OCI-LY3 (cell line): ENCODE data around the gene ZFP36L1.

Source experiments
- H2AFZ ChIP-seq: fragments of 200-600, 300-600 bp; shearing (Covaris generic); 2 replicates; pipeline ENCODE4 v1.6.0; 2014; ENCODE audit warnings: antibody characterized with exemption, low read depth, low read length
- H3K27ac ChIP-seq: fragments of 200-600, 300-600 bp; sonication (generic); 2 replicates; pipeline ENCODE4 v1.5.1; 2014; ENCODE audit warnings: mild to moderate bottlenecking, low read length, moderate library complexity, mixed read lengths
- H3K27me3 ChIP-seq: fragments of 200-600, 300-600 bp; sonication (generic); 2 replicates; pipeline ENCODE4 v1.6.1; 2014; ENCODE audit warnings: low read depth, low read length, mixed read lengths
- H3K36me3 ChIP-seq: fragments of 200-600, 300-600 bp; sonication (generic); replicated peaks from 2 replicates; pipeline ENCODE3; 2014; ENCODE audit warnings: low read depth, low read length, mixed read lengths
- H3K4me1 ChIP-seq: fragments of 300-600, 200-600 bp; sonication (generic); 2 replicates; pipeline ENCODE4 v1.6.1; 2014; ENCODE audit warnings: low read length, mixed read lengths
- H3K4me2 ChIP-seq: fragments of 200-600, 300-600 bp; sonication (generic); 2 replicates; pipeline ENCODE4 v1.6.1; 2014; ENCODE audit warnings: low read length, mixed read lengths
- H3K4me3 ChIP-seq: fragments of 300-600, 200-600 bp; sonication (generic); 2 replicates; pipeline ENCODE4 v1.5.1; 2014; ENCODE audit warnings: antibody characterized with exemption, mild to moderate bottlenecking, low read length, moderate library complexity
- H3K79me2 ChIP-seq: fragments of 300-600, 200-600 bp; shearing (Covaris generic); 2 replicates; pipeline ENCODE4 v1.6.1; 2014; ENCODE audit warnings: mild to moderate bottlenecking, low read length, mixed read lengths
- H3K9ac ChIP-seq: fragments of 300-600, 200-600 bp; shearing (Covaris generic); 2 replicates; pipeline ENCODE4 v1.6.0; 2014; ENCODE audit warnings: mild to moderate bottlenecking, low read length, moderate library complexity
- H3K9me3 ChIP-seq: fragments of 200-600, 300-600 bp; shearing (Covaris generic); 2 replicates; pipeline ENCODE4 v1.6.1; 2014; ENCODE audit warnings: low read length, mixed read lengths; ENCODE audit not compliant: insufficient read depth
- H4K20me1 ChIP-seq: fragments of 200-600, 300-600 bp; sonication (generic); 2 replicates; pipeline ENCODE4 v1.6.1; 2016; ENCODE audit warnings: low read length, mixed read lengths; ENCODE audit not compliant: insufficient read depth
- CTCF ChIP-seq: fragments of 200-600, 300-600 bp; sonication (generic); IDR thresholded peaks from 2 replicates; pipeline ENCODE4 v1.5.1; 2014; ENCODE audit warnings: antibody characterized with exemption, low read length, low read depth
- EZH2phosphoT487 ChIP-seq: fragments of 200-600 bp; shearing (Covaris generic); IDR thresholded peaks from 2 replicates; pipeline ENCODE4 v1.6.1; 2018; ENCODE audit warnings: antibody characterized with exemption, mixed run types, low read depth

Gene ZFP36L1

GRCh38 chr14:68792979-68793733, at the start of gene ZFP36L1:
Gene ZFP36L1, minus strand, starts transcription at chr14:68793067. Its CDS starts 129 bp downstream, at chr14:68792938.
- TF ChIP-seq EZH2phosphoT487 (no peak), CTCF (no peak)
- peaks cover 65% of the 10 kb centered on the region for H3K79me2 ChIP-seq
- peak within 1 kb of the TSS; percentile 89 for H3K4me2 ChIP-seq
- H3K4me1 ChIP-seq = peaks cover 55% of the 10 kb centered on the region
- H3K9me3 ChIP-seq = no peaks in the 10 kb centered on the region
- H3K4me3 ChIP-seq = peak within 1 kb of the TSS; percentile 89
- peaks cover 30% of the 10 kb centered on the region for H4K20me1 ChIP-seq
- peak within 1 kb of the TSS; percentile 92 for H3K27ac ChIP-seq
- no peaks in the 10 kb centered on the region for H3K27me3 ChIP-seq
- H3K9ac ChIP-seq = peak within 1 kb of the TSS; percentile 99
- H3K36me3 ChIP-seq = peaks cover 37% of the 10 kb centered on the region
- H2AFZ ChIP-seq = peak within 1 kb of the TSS; percentile 17

GRCh38 chr14:68842298-68842697, 49.4 kb upstream of the ZFP36L1 start:
- TF ChIP-seq EZH2phosphoT487 (no peak), CTCF (no peak)
- no peaks in the 10 kb centered on the region for H3K9me3 ChIP-seq

GRCh38 chr14:68841016-68841809, 48.3 kb upstream of the ZFP36L1 start:
- Histone ChIP-seq H2AFZ (no peak overlapping the region), H3K27ac (no peak overlapping the region), H3K9me3 (peaks cover 4% of the 10 kb centered on the region; the same call in 1 of the 2 replicates), H3K4me2 (no peak overlapping the region), H3K4me1 (peaks cover 4% of the 10 kb centered on the region; the same call in 1 of the 2 replicates), H4K20me1 (no peaks in the 10 kb centered on the region), H3K27me3 (0 out of 2 replicates have a peak, but pooled peaks cover 11% of the 10 kb centered on the region), H3K4me3 (no peak overlapping the region), H3K36me3 (no peaks in the 10 kb centered on the region), H3K79me2 (no peaks in the 10 kb centered on the region), H3K9ac (no peak overlapping the region)
- TF ChIP-seq EZH2phosphoT487 (no peak), CTCF (no peak)

More at GRCh38 chr14:68842298-68842697, 49.4 kb upstream of the ZFP36L1 start:
- Histone ChIP-seq H3K27ac (no peak overlapping the region), H3K27me3 (0 out of 2 replicates have a peak, but pooled peaks cover 11% of the 10 kb centered on the region), H3K4me2 (no peak overlapping the region), H3K4me3 (no peak overlapping the region), H3K9ac (no peak overlapping the region), H2AFZ (no peak overlapping the region), H3K4me1 (peaks cover 4% of the 10 kb centered on the region; the same call in 1 of the 2 replicates), H3K36me3 (no peaks in the 10 kb centered on the region), H3K79me2 (no peaks in the 10 kb centered on the region), H4K20me1 (no peaks in the 10 kb centered on the region)

- Histone ChIP-seq H3K79me2 (no peaks in the 10 kb centered on the region), H3K27me3 (0 out of 2 replicates have a peak, but pooled peaks cover 11% of the 10 kb centered on the region), H3K4me2 (no peak overlapping the region), H3K4me1 (peaks cover 4% of the 10 kb centered on the region; the same call in 1 of the 2 replicates), H3K9me3 (peaks cover 12% of the 10 kb centered on the region; the same call in 1 of the 2 replicates), H3K27ac (no peak overlapping the region), H4K20me1 (no peaks in the 10 kb centered on the region), H3K4me3 (no peak overlapping the region), H3K9ac (no peak overlapping the region), H3K36me3 (no peaks in the 10 kb centered on the region), H2AFZ (no peak overlapping the region)
- no peak for TF ChIP-seq CTCF
- TF ChIP-seq EZH2phosphoT487 = no peak
Observed at GRCh38 chr14:68840454-68840853, 47.6 kb upstream of the ZFP36L1 start.
